Hepatocyte (in vitro differentiated cells): ENCODE measurements around the gene ABLIM2. TPM values are rescaled to one million over a fixed set of nuclear protein-coding genes. Genes with fewer than 3 reads are reported as not detected.

Experiments
- DNase-seq: peaks from one replicate; pipeline ENCODE4 v3.0.0-alpha.2; 2016; ENCODE audit warnings: low spot score
- H2AFZ ChIP-seq: fragments of 200-600 bp; sonication (generic); 2 replicates; pipeline ENCODE4 v1.6.0; 2016; ENCODE audit warnings: antibody characterized with exemption, mild to moderate bottlenecking
- H3K27ac ChIP-seq: fragments of 200-600 bp; sonication (generic); 2 replicates; pipeline ENCODE4 v1.5.1; 2016; ENCODE audit warnings: mild to moderate bottlenecking
- H3K27me3 ChIP-seq: fragments of 200-600 bp; sonication (generic); 2 replicates; pipeline ENCODE4 v1.6.1; 2016
- H3K36me3 ChIP-seq: fragments of 200-600 bp; sonication (generic); replicated peaks from 2 replicates; pipeline ENCODE4 v1.5.1; 2016; ENCODE audit warnings: low read depth; ENCODE audit not compliant: insufficient read depth
- H3K4me1 ChIP-seq: fragments of 200-600 bp; sonication (generic); 2 replicates; pipeline ENCODE4 v1.5.1; 2016; ENCODE audit warnings: mild to moderate bottlenecking, moderate library complexity; ENCODE audit not compliant: insufficient read depth
- H3K4me2 ChIP-seq: fragments of 200-600 bp; sonication (generic); 2 replicates; pipeline ENCODE4 v1.6.0; 2016
- H3K4me3 ChIP-seq: fragments of 200-600 bp; sonication (generic); 2 replicates; pipeline ENCODE4 v1.5.1; 2016; ENCODE audit warnings: mild to moderate bottlenecking
- H3K79me2 ChIP-seq: fragments of 200-600 bp; sonication (generic); 2 replicates; pipeline ENCODE4 v1.6.0; 2017; ENCODE audit warnings: mild to moderate bottlenecking
- H3K9me2 ChIP-seq: fragments of 200-600 bp; sonication (generic); replicated peaks from 2 replicates; pipeline ENCODE4 v1.6.0; 2017; ENCODE audit warnings: mild to moderate bottlenecking; ENCODE audit not compliant: insufficient read depth
- H3K9me3 ChIP-seq: fragments of 200-600 bp; sonication (generic); 2 replicates; pipeline ENCODE4 v1.5.1; 2016; ENCODE audit warnings: low read depth, mild to moderate bottlenecking
- H4K20me1 ChIP-seq: fragments of 200-600 bp; sonication (generic); 2 replicates; pipeline ENCODE4 v1.6.0; 2016; ENCODE audit warnings: mild to moderate bottlenecking; ENCODE audit not compliant: insufficient read depth, poor library complexity, severe bottlenecking
- CTCF ChIP-seq: fragments of 200-600 bp; sonication (generic); IDR thresholded peaks from 2 replicates; pipeline ENCODE4 v1.5.1; 2016; ENCODE audit warnings: antibody characterized with exemption, mild to moderate bottlenecking; ENCODE audit not compliant: poor library complexity
- EZH2 ChIP-seq: fragments of 200-600 bp; sonication (generic); IDR thresholded peaks from 2 replicates; pipeline ENCODE4 v1.6.1; 2016; ENCODE audit warnings: antibody characterized with exemption, mild to moderate bottlenecking, borderline replicate concordance
- EZH2phosphoT487 ChIP-seq: fragments of 200-600 bp; sonication (generic); IDR thresholded peaks from one replicate; pipeline ENCODE4 v1.6.1; 2018; ENCODE audit warnings: antibody characterized with exemption, mild to moderate bottlenecking, low read depth, moderate library complexity; ENCODE audit not compliant: unreplicated experiment, severe bottlenecking
- WGBS: methylation state at CpG from one replicate; pipeline ENCODE4 v1.1.6; 2016; ENCODE audit warnings: low lambda C conversion rate; ENCODE audit errors: missing lambda C conversion rate; 5-methylcytosine and 5-hydroxymethylcytosine counted together
- polyA plus RNA-seq: library from polyadenylated mRNA; unstranded; fragments of >200 nt; fragmentation: Nextera tagmentation; extraction: Ambion mirVana; gene quantifications from 2 replicates; pipeline ENCODE4 v1.2.1, GENCODE V29; 2016
- total RNA-seq: library from RNA; depleted of rRNA; stranded (reverse); fragments of >200 nt; gene quantifications from 2 replicates; pipeline ENCODE4 v1.2.3, GENCODE V29; 2014

The ABLIM2 gene
- total and polyA plus RNA-seq, 2 experiments from 2014 or later = 1.7 to 2.0 TPM

GRCh38 chr4:8169763-8170162 lies 11.2 kb upstream of the ABLIM2 start:
- no peaks in the 10 kb centered on the region for H3K9me3 ChIP-seq
- H3K4me1 ChIP-seq = peaks cover 3% of the 10 kb centered on the region
- no peak overlapping the region for H3K4me2 ChIP-seq
- H3K27me3 ChIP-seq = no peaks in the 10 kb centered on the region
- no peaks in the 10 kb centered on the region for H3K9me2 ChIP-seq
- no peak overlapping the region for H3K27ac ChIP-seq
- no peak overlapping the region for H2AFZ ChIP-seq
- no peaks in the 10 kb centered on the region for H3K79me2 ChIP-seq
- no peak overlapping the region for H3K4me3 ChIP-seq
- no peaks in the 10 kb centered on the region for H3K36me3 ChIP-seq
- no peak for DNase-seq
- TF ChIP-seq EZH2 (no peak), CTCF (no peak), EZH2phosphoT487 (no peak)
- H4K20me1 ChIP-seq = no peaks in the 10 kb centered on the region
- 88% methylated on average over 3 of the region's 3 CpGs for WGBS

- no peaks in the 10 kb centered on the region for H3K79me2 ChIP-seq
- DNase-seq = no peak
- no peaks in the 10 kb centered on the region for H3K9me2 ChIP-seq
- TF ChIP-seq EZH2phosphoT487 (no peak), CTCF (no peak), EZH2 (no peak)
- no peak overlapping the region for H3K27ac ChIP-seq
- no peak overlapping the region for H3K4me2 ChIP-seq
- H2AFZ ChIP-seq = no peak overlapping the region
- H3K36me3 ChIP-seq = no peaks in the 10 kb centered on the region
- 84% methylated on average over 5 of the region's 5 CpGs for WGBS
- H4K20me1 ChIP-seq = no peaks in the 10 kb centered on the region
- no peak overlapping the region for H3K4me3 ChIP-seq
- H3K27me3 ChIP-seq = no peaks in the 10 kb centered on the region
- peaks cover 3% of the 10 kb centered on the region for H3K4me1 ChIP-seq
- H3K9me3 ChIP-seq = no peaks in the 10 kb centered on the region
Observed at GRCh38 chr4:8168832-8169598, 10.4 kb upstream of the ABLIM2 start.

- Histone ChIP-seq H3K79me2 (no peaks in the 10 kb centered on the region), H3K4me1 (peaks cover 3% of the 10 kb centered on the region), H3K27me3 (no peaks in the 10 kb centered on the region), H3K9me3 (no peaks in the 10 kb centered on the region), H3K4me3 (no peak overlapping the region), H4K20me1 (no peaks in the 10 kb centered on the region), H3K36me3 (no peaks in the 10 kb centered on the region), H3K27ac (no peak overlapping the region), H2AFZ (no peak overlapping the region), H3K4me2 (no peak overlapping the region), H3K9me2 (no peaks in the 10 kb centered on the region)
- TF ChIP-seq CTCF (peak; percentile 44), EZH2phosphoT487 (no peak)
- 95% methylated on average over 1 of the region's 1 CpG for WGBS
- DNase-seq = no peak
Observed at GRCh38 chr4:8168232-8168631, 9.6 kb upstream of the ABLIM2 start.
